ENCODE data around the gene ABHD2. TPM values are rescaled to one million over a fixed set of nuclear protein-coding genes. Genes with fewer than 3 reads are reported as not detected.
A peak's percentile ranks its signal among the peaks of the same experiment; 100 is the strongest.
"Not testable (repeated sequence)": the region's sequence is repeated elsewhere in the genome, so short reads cannot be mapped to it uniquely, and the experiment has no call there.

ABHD2 gene
- total RNA-seq, 1 donor from 2014 or later: 27.8 TPM

GRCh38 chr15:89075101-89075640 lies 13.1 kb upstream of the ABHD2 start:
- no peak for DNase-seq

- no peak for DNase-seq
Observed at GRCh38 chr15:89075846-89076245, 12.4 kb upstream of the ABHD2 start.

- no peak for DNase-seq
Observed at GRCh38 chr15:89077750-89078149, 10.5 kb upstream of the ABHD2 start.

DNA sequence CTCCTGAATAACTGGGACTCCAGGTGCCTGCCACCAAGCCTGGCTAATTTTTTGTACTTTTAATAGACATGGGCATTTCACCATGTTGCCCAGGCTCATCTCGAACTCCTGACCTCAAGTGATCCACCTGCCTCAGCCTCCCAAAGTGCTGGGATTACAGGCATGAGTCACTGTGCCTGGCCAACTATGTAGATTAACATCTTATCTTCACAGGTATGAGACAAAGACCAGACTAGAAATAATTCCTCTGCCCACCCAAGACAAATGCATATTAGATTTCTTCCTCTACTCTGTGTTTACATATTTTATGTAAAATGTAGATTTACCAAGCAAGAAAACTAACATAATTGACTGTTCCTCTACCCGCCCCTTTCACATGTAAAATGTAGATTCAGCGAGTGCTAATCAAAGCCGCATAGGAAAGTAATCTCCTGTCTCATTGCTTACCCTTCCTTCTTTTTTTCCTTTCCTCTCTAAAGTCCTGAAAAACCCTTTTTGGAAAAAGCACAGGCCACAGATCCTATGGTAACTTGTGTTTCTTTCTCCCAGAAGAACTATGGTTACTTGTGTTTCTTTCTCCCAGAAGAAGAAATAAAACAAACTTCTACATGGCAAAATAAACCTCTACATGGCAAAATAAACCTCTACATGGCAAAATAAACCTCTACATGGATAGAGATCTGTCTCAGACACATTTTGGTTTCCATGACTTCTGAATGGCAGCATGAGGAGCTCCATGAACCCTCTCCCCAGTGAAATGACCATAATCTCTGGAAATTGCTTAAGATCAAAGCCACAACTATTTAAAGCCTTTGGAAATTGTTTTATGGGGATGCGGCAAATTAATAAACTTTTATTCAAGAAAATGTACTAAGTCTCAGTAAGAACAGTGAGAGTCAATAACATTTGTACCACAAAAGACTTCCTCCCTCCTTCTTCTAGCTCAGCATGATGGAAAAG lies 9.1 kb upstream of the ABHD2 start:
- DNase-seq: no peak

DNA sequence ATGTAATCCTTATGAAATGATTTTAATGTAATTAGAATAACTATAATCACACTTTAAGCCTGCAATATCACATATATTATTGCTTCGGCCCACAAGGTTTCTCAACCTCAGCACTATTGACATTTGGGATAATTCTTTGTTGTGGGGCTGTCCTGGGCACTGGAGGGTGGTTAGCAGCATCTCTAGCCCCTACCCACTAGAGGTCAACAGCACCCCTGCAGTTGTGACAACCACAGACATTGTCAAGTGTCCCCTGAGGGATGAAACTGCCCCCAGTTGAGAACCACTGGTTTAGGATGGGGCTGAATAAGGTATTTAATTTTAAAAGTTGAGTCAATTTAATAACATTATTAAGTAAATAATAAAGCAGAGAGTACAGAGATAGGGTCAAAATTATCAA lies 6.4 kb upstream of the ABHD2 start:
- no peak for DNase-seq

GRCh38 chr15:89083246-89083645 lies 5.0 kb upstream of the ABHD2 start:
- no peak for DNase-seq

DNA sequence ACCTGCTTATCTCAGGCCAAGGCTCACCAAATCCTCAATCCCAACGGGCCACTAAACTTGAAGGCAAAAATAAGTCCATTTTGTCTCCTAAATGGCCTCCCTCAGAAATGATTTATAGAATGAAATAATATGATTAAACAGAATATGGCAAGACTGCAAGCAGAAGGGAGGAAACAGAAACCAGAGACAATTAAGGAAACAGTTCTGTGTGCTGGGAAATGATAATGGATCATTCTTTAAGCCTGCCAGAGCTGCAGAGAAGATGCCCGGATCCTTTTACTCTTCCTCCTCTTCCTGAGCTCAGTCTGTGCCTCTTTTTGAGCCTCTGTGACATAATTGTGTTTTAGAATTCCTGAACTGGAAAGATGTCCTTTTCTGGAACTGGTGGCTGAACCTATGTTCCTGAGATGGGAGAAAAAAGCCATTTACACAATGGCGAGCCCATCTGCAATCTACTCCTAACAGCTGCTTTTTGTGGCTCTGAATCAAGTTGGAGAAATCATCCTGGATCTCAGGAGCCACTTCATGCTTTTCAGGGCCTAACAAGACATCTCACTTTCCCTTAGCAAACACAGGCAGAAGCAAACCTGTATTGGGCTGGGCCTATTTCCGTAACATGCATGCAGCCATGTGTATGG lies 2.8 kb upstream of the ABHD2 start:
- DNase-seq: no peak

GRCh38 chr15:89085933-89086332 lies 2.3 kb upstream of the ABHD2 start:
- not testable (repeated sequence) for DNase-seq

DNA sequence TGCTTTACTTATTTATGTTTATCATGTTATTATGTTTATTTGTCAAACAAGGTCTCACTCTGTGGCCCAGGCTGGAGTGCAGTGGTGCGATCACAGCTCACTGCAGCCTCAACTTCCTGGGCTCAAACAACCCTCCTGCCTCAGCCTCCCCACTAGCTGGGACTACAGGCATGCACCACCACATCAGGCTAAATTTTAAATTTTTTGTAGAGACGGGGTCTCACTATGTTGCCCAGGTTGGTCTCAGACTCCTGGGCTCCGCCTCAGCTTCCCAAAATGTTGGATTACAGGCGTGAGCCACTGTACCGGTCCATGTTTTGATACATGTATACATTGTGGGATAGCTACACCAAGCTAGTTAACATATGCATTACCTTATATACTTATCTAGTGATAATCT lies 1.9 kb upstream of the ABHD2 start:
- not testable (repeated sequence) for DNase-seq

GRCh38 chr15:89087161-89087829 lies 961 bp upstream of the ABHD2 start:
- DNase-seq: no peak

DNA sequence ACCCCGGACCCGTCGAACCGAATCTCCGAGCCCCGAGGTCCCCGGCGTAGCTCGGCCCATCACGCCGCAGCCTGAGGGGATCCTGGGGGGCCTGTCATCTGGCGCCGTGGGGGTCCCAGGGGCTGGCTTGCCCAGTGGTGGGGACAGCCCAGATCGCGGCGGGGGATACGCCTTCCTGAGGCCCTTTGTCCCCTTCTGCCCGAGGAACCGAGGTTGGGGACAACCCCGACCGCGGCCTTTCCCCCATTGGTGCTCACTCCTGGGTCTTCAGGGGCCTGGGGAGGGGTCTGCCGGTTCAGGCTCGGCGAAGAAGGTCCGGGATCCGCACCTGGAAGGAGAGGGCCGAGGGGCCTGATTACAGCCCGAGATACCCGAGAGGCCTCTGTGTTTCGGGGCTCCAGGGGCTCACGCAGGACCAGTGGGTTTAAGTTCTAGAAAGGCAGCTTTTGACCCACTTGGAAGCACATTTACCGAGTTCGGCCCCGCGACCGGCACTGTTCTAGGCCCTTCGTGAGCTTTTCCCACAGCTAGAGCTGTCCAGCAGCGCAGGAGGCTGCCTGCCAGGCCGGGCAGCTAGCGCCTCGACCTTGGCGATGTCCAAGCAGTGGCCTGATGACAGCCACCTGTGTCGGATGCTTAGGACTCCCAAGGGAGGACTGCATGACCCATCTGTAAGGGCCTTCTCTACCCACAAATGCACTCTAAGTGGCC lies 504 bp downstream of the ABHD2 start:
- no peak for DNase-seq

DNA sequence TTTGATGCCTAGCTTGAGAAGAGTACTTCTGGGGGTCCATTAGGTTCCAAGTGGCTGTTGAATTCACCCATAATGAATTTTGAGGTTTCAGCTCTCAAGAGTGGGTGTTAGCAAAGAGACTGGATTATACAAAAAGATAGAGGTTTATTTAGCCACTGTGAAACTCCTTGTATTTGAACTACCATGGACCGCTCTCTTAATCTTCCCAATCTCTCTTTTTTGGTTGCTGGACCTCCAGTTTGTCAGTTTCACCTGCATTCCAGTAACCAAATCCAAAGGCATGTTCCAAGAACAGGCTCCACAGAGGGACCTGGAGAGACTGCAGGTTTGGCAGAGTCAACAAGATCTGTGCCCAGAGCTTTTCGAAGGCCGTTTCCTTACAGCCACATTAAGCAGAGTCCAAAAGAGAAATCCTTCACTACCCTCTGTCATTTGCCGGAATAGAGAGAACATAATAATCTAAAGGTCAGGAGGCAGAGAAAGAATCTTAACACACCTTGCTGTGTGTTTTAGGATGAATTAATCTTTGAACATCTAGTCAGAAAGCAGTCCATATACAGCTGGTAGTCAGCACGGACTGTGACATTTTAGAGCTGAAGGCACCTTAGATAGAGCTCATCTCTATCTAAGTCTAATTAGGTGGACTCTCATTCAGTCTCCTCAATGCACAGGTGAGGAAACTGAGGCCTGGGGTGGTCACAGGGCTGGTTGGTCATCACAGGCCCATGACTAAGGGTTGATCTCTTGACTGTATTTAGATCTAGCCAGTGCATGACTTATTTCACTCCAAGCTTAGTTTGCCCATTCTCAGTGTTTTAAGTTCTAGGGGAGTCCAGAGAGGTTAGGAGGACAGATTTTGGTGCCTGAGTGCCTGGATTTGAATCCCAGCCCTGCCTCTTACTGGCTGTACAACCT lies 1.3 kb downstream of the ABHD2 start:
- DNase-seq: no peak

DNA sequence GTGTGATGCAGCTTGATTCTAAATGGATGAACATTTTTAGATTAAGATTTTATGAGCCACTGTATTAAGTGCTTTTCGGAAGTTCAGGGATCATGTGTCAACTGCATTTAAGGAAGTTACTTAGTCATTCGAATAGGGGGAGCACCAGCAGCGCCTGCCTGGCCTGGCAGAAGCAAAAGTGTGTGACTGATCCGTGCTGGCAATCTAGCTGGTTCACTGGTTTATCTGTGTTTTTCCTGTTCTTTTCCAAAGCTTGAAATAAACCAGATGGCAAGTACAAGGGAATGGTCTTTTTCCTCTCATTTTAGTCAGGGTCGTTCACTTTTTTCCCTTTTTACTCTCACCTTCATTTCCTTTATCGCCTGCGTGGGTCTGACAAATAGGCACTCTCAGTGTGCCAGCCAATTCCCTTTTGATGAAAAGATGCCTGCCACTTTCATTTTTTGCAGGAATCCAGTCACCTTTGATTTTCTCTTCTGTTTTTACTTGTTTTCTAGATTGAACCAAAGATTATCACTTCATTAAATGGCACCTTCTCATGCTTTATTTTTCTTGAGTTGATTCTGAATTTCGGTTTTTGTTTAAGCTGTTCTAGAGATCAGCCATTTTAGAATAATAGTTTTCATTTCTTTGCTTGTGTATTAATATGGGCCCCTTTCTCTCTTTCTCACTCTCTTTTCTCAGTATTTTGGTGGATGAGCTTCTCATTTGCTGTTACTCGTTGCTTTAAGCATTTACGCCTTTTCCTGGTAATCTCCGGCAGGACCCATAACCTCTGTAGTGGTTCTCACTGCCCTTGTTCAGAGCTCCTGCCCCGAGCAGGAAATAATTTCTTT lies 2.8 kb downstream of the ABHD2 start:
- peak; percentile 23 for DNase-seq

GRCh38 chr15:89091627-89092220 lies 3.5 kb downstream of the ABHD2 start:
- no peak for DNase-seq

DNA sequence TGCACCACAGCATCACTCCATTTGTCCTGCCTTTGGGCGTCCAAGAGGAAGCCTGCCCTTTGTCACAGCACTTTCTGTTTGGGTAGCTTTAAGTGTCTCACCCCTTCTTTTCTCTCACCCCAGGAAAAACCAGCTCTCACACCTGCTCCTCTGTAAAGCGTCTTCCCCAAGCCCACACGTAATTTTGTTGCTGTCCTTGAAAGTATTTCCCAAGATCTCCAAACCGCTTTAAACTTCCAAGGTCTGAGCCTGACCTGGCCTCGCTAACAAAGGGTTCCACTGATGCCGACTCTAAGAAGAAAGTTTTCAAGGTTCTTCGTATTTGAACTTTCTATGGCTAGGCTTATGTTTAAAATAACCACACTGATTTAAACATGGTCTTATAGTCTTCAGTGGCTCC lies 5.3 kb downstream of the ABHD2 start:
- DNase-seq: no peak

DNA sequence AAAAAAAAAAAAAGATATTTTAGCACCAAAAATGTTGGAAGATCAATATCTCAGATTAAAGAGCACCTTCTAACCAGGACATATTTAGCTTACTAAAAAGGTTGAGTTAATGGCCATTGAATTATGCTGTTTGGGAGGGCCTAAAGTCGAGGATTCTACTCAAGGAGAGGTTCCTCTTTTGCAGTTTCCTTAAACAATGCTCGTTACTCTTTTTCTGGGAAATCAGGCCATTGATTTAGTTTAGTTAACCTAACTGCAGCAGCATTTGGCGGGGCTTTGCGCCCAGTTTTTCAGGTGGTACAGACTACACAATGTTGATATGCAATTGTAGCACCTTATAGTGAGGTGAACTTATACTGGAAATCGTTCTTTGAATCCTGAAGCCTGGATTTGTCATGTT lies 6.8 kb downstream of the ABHD2 start:
- DNase-seq: no peak

DNA sequence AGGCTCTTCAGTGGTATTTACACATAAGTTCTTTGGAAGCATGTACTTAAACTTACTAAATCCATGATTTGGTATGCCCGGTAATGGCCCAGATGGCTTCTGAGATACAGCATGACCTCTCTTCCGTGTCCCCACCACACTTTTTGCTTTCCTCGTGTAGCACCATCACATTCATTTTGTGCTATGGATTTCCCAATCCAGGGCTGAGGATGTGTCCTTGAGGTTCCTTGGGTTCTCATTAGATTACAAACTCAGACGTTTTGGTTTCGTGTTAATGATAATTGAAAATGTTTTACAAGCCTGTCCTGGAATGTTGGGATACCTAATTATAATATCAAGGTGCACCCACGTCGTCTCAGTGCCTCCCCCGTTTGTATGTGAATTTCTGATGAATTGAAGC lies 7.3 kb downstream of the ABHD2 start:
- DNase-seq: no peak

DNA sequence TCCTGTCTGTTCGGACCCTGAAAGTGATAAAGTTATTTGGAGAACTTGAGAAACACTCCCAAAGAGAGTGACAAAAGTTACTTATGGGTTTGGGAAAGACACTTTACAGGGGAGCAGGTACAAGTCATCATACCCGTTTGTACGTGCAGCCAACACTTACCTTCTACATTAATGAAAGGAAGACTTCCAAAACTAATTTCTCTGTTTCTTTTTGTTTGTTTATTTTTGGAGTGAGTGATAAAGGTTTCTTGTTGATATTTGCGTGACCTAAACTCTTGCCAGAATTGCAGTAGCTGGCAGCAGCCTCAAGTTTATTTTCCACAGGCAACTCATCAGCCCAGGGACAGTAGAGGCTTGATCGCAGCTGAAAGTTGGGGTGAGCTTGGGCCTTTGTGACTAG lies 8.4 kb downstream of the ABHD2 start:
- no peak for DNase-seq

DNA sequence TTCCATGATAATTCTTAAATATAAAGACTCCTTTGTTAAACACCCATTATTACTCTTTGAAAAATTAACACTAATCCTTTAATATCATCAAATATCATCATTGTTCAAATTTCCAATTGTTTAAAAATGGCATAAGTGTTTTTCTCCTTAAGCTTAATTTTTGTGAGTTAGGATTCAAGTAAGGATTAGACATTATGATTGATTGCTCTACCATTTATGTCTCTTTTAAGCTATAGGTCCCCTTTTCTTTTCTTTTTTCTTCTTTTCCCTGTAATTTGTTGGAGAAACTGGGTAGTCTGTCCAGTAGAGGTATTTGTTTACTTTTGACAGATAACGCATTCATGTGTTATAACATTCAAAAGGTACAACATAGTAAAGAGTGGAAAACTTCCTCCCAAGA lies 9.1 kb downstream of the ABHD2 start:
- DNase-seq: no peak

GRCh38 chr15:89098281-89098680 lies 10.0 kb downstream of the ABHD2 start:
- DNase-seq: no peak

Measured in skin of body (tissue), 2 donors.